GM12878 (cell line): Measurements from ENCODE around the gene LPCAT3. TPM values are rescaled to one million over a fixed set of nuclear protein-coding genes. Genes with fewer than 3 reads are reported as not detected.

Source experiments
- ATAC-seq: fragments of 200-7000 bp; cut with Tn5 transposase; 3 replicates; pipeline ENCODE4 v1.9.1; 2020; ENCODE audit warnings: mild to moderate bottlenecking, moderate library complexity
- BruUV-seq: library from RNA; stranded (reverse); fragments of 400-500 nt; replicated peaks from 2 replicates; lab custom pipeline; 2021; lab: Mats Ljungman, UMichigan
- CTCF ChIA-PET: fragments of 300-600 bp; sonication (Branson Sonifier 250); formaldehyde crosslinking; extraction: SDS; loops from one replicate; lab custom pipeline; 2021; ENCODE audit warnings: inconsistent platforms; lab: Yijun Ruan, JAX
- POLR2A ChIA-PET: fragments of 350-600 bp; formaldehyde crosslinking; extraction: SDS; loops from one replicate; lab custom pipeline; 2021; ENCODE audit warnings: inconsistent platforms; lab: Charles Lee
- RAD21 ChIA-PET: fragments of 300-600 bp; sonication (Branson Sonifier 250); formaldehyde crosslinking; loops from one replicate; lab custom pipeline; 2023; ENCODE audit warnings: antibody characterized with exemption; ENCODE audit not compliant: unreplicated experiment; lab: Charles Lee
- SMC1A ChIA-PET: fragments of 300-600 bp; sonication (Branson Sonifier 250); formaldehyde crosslinking; loops from one replicate; lab custom pipeline; 2023; ENCODE audit not compliant: unreplicated experiment, uncharacterized antibody; lab: Charles Lee
- DNase-seq: peaks from one replicate; pipeline ENCODE4 v3.0.0-alpha.2; 2011; ENCODE audit warnings: low read depth, low spot score
- FAIRE-seq: peaks from 3 replicates; lab custom pipeline; 2011; peaks lifted over from hg19 to GRCh38; lab: Jason Lieb, UNC
- H2AFZ ChIP-seq: 2 replicates; pipeline ENCODE4 v1.6.0; 2011; ENCODE audit warnings: low read depth, low read length, control low read depth; ENCODE audit not compliant: control insufficient read depth
- H3K27ac ChIP-seq: 2 replicates; pipeline ENCODE4 v1.5.1; 2011; ENCODE audit warnings: control low read depth; ENCODE audit not compliant: control insufficient read depth, insufficient read depth
- H3K27me3 ChIP-seq, 2 experiments: replicated peaks in 1 of 2; 2 replicates each; pipeline versions ENCODE4 v1.6.0 to v1.6.1; 2011; ENCODE audit warnings: low read length in 1 of 2; ENCODE audit not compliant: control insufficient read depth in 2 of 2, insufficient read depth in 2 of 2
- H3K36me3 ChIP-seq, 2 experiments: 2 replicates each; pipeline ENCODE4 v1.5.1; 2011; ENCODE audit warnings: low read length in 1 of 2; ENCODE audit not compliant: control insufficient read depth in 2 of 2, insufficient read depth in 2 of 2
- H3K4me1 ChIP-seq: 2 replicates; pipeline ENCODE4 v1.6.1; 2011; ENCODE audit warnings: mild to moderate bottlenecking, low read length, moderate library complexity, mixed read lengths; ENCODE audit not compliant: control insufficient read depth, insufficient read depth
- H3K4me2 ChIP-seq: 2 replicates; pipeline ENCODE4 v1.6.0; 2011; ENCODE audit warnings: control low read depth; ENCODE audit not compliant: control insufficient read depth, insufficient read depth
- H3K4me3 ChIP-seq: fragments of 200-600 bp; sonication (generic); 2 replicates; pipeline ENCODE4 v1.5.1; 2016
- H3K79me2 ChIP-seq: 2 replicates; pipeline ENCODE4 v1.6.0; 2011; ENCODE audit warnings: low read length; ENCODE audit not compliant: control insufficient read depth, insufficient read depth
- H3K9ac ChIP-seq: 2 replicates; pipeline ENCODE4 v1.8.0; 2011; ENCODE audit warnings: low read length, control low read depth, mixed read lengths; ENCODE audit not compliant: control insufficient read depth, insufficient read depth
- H3K9me3 ChIP-seq: replicated peaks from 3 replicates; pipeline ENCODE4 v1.5.1; 2011; ENCODE audit warnings: mild to moderate bottlenecking, low read length; ENCODE audit not compliant: control insufficient read depth, insufficient read depth
- H4K20me1 ChIP-seq: 2 replicates; pipeline ENCODE4 v1.6.0; 2011; ENCODE audit not compliant: control insufficient read depth, insufficient read depth
- BRCA1 ChIP-seq: IDR thresholded peaks from 2 replicates; pipeline ENCODE4 v1.6.1; 2011; ENCODE audit warnings: low read depth, low read length, improper control_type of control experiment
- EED ChIP-seq: sonication (generic); IDR thresholded peaks from 2 replicates; pipeline ENCODE4 v1.6.1; 2016; ENCODE audit warnings: antibody characterized with exemption, low read depth
- EGR1 ChIP-seq, 2 experiments: IDR thresholded peaks; 1 replicate in 1 of 2; 2 replicates in 1 of 2; pipeline ENCODE4 v1.6.1; 2011 to 2012; ENCODE audit warnings: low read depth in 2 of 2, low read length in 2 of 2, borderline replicate concordance in 1 of 2, mild to moderate bottlenecking in 1 of 2, moderate library complexity in 1 of 2
- EZH2 ChIP-seq: IDR thresholded peaks from 2 replicates; pipeline ENCODE4 v1.6.1; 2012; ENCODE audit warnings: low read depth, mild to moderate bottlenecking, control low read depth, inconsistent platforms, low read length, borderline replicate concordance; ENCODE audit not compliant: control insufficient read depth
- LARP7 ChIP-seq: fragments of 450-650 bp; IDR thresholded peaks from 2 replicates; pipeline ENCODE4 v1.6.1; 2017; ENCODE audit warnings: mild to moderate bottlenecking
- MEF2A ChIP-seq: IDR thresholded peaks from 2 replicates; pipeline ENCODE4 v1.6.1; 2011; ENCODE audit warnings: low read depth, mild to moderate bottlenecking, low read length, moderate library complexity; ENCODE audit not compliant: insufficient read depth
- NR2C1 ChIP-seq: fragments of 450-650 bp; IDR thresholded peaks from 2 replicates; pipeline ENCODE4 v1.6.1; 2017; ENCODE audit warnings: antibody characterized with exemption, mild to moderate bottlenecking, moderate library complexity
- NR2F1 ChIP-seq: fragments of 450-650 bp; conservative IDR thresholded peaks from 2 replicates; pipeline ENCODE4 v1.6.1; 2017; ENCODE audit warnings: mild to moderate bottlenecking
- POLR2AphosphoS2 ChIP-seq: IDR thresholded peaks from 2 replicates; pipeline ENCODE4 v1.6.1; 2011; ENCODE audit warnings: low read depth, mild to moderate bottlenecking, low read length, improper control_type of control experiment, moderate library complexity
- POLR2AphosphoS5 ChIP-seq: IDR thresholded peaks from 2 replicates; pipeline ENCODE4 v1.6.1; 2011; ENCODE audit warnings: mild to moderate bottlenecking, low read length, inconsistent platforms
- RUNX3 ChIP-seq: IDR thresholded peaks from 2 replicates; pipeline ENCODE4 v1.6.1; 2012; ENCODE audit warnings: low read length, inconsistent platforms
- TCF3 ChIP-seq: IDR thresholded peaks from 2 replicates; pipeline ENCODE4 v1.6.1; 2012; ENCODE audit warnings: low read depth, mild to moderate bottlenecking, low read length, borderline replicate concordance; ENCODE audit not compliant: insufficient read depth
- ZBED1 ChIP-seq: IDR thresholded peaks from 2 replicates; pipeline ENCODE4 v1.6.1; 2016; ENCODE audit warnings: borderline replicate concordance
- ZNF217 ChIP-seq: fragments of 450-650 bp; IDR thresholded peaks from 2 replicates; pipeline ENCODE4 v1.6.1; 2017; ENCODE audit warnings: antibody characterized with exemption, mild to moderate bottlenecking
- ZNF384 ChIP-seq: IDR thresholded peaks from 2 replicates; pipeline ENCODE4 v1.6.1; 2012; ENCODE audit warnings: low read depth, mild to moderate bottlenecking, low read length, improper control_type of control experiment, borderline replicate concordance
- ZSCAN29 ChIP-seq: fragments of 450-650 bp; IDR thresholded peaks from 2 replicates; pipeline ENCODE4 v1.6.1; 2017; ENCODE audit warnings: mild to moderate bottlenecking, moderate library complexity
- WGBS: methylation state at CpG from one replicate; pipeline ENCODE4 v1.1.6; 2016; ENCODE audit warnings: low lambda C conversion rate; ENCODE audit not compliant: insufficient replicate concordance, insufficient coverage; ENCODE audit errors: missing lambda C conversion rate; 5-methylcytosine and 5-hydroxymethylcytosine counted together
- in situ Hi-C: fragments of 300-500 bp; cut with MboI; formaldehyde crosslinking; loops from 9 replicates; pipeline ENCODE4 v1.14.3; 2018; ENCODE audit warnings: mixed read lengths
- intact Hi-C: fragments of 100-400 bp; cut with micrococcal nuclease; formaldehyde crosslinking; loops from one replicate; pipeline ENCODE4 v1.14.2; 2022; ENCODE audit not compliant: unreplicated experiment
- polyA plus RNA-seq, 11 experiments: library from polyadenylated mRNA; depleted of rRNA in 4 of 11; unstranded in 6 of 11; stranded (reverse) in 5 of 11; fragments of >200 nt; fragmentation: Nextera tagmentation in 4 of 11; fragmentation: Illumina TruSeq in 1 of 11; extraction: Ambion mirVana in 4 of 11; extraction: Trizol in 1 of 11; gene quantifications; 1 replicate in 1 of 11; 2 replicates in 10 of 11; pipeline versions ENCODE4 v1.2.1 to v1.2.3, GENCODE V29; 2011 to 2016; ENCODE audit warnings: inconsistent platforms in 2 of 11, missing spikeins in 2 of 11, low read depth in 1 of 11
- total RNA-seq, 4 experiments: library from RNA; depleted of rRNA in 3 of 4; stranded (reverse); fragments of >200 nt in 3 of 4; fragmentation: Illumina TruSeq in 1 of 4; extraction: Trizol in 1 of 4; gene quantifications; 2 replicates each; pipeline versions ENCODE4 v1.2.1 to v1.2.3, GENCODE V29; 2013 to 2021
- TF ChIP-seq, protein P1 (sequence below): IDR thresholded peaks from 2 replicates; pipeline ENCODE4 v1.6.1; 2011; ENCODE audit warnings: mild to moderate bottlenecking, low read depth, low read length, moderate library complexity; ENCODE audit not compliant: insufficient replicate concordance
- TF ChIP-seq, protein P2 (sequence below): IDR thresholded peaks from 2 replicates; pipeline ENCODE4 v1.6.1; 2011; ENCODE audit warnings: borderline replicate concordance, low read depth, mild to moderate bottlenecking, moderate library complexity, low read length; ENCODE audit not compliant: insufficient read depth, poor library complexity, severe bottlenecking
- TF ChIP-seq, protein P3 (sequence below): IDR thresholded peaks from 2 replicates; pipeline ENCODE4 v1.6.1; 2012; ENCODE audit warnings: low read depth, low read length, improper control_type of control experiment

LPCAT3 gene
- total and polyA plus RNA-seq, 10 of the 15 experiments (the other 5 are each of a cell fraction or from before 2014, with no cell fraction given), result 2.6 to 48.3 (median 23.0) TPM

DNA sequence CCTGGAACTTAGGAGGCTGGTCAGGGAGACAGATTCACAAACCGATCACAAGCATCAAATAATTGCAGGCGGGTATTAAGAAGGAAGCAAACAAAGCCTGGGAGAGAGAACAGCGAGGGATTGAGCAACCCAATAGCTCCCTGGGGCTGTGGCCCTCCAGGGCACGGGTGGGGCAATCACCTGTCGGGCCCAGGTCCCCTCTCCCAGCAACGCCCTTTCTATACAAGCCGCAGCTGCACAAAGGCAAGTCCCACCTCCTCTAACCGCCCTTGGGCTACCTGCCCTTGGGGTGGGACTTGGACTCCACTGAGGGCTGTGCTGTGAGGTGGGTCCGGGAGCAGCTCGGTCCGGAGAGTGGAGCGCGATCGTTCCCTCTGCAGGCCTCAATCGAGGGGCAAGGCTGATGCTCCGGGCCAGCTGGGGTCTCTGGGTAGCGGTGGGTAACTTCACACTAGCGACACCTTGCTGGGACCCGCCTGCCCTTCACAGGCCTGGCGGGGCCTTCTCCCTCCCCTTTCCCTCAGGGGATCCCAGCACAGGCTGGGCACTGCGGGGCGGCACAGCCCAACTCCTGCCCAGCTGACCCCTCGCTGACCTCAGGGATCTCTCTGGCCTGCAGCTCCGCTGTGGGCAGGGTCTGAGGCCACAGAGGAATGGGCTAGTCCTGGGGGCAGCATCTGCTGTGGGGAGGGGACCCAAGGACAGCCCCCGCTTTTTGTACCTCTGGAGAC is 55.8 kb downstream of the LPCAT3 start:
- Histone ChIP-seq H3K27me3 (no peaks in the 10 kb centered on the region), H2AFZ (no peak overlapping the region), H4K20me1 (no peaks in the 10 kb centered on the region), H3K9ac (peak overlapping the region; percentile 91), H3K4me3 (no peak overlapping the region), H3K4me1 (peaks cover 58% of the 10 kb centered on the region), H3K79me2 (peaks cover 42% of the 10 kb centered on the region), H3K36me3 (peaks cover 25 to 35% of the 10 kb centered on the region in 2 experiments), H3K27ac (peak overlapping the region; percentile 99), H3K4me2 (peak overlapping the region; percentile 99; the same call in 1 of the 2 replicates), H3K9me3 (no peaks in the 10 kb centered on the region)
- FAIRE-seq, result no peak
- ChIA-PET SMC1A (interaction anchor here (1.0 to 13.2 kb wide), 5 partner anchors 15 to 151 kb away, joined by 3 to 395 read pairs (median 4); partner anchors contain the start of genes C12orf57, PTPN6 and RNU7-1), POLR2A (interaction anchor here (1.2 to 13.5 kb wide), 2 partner anchors 18 to 36 kb away, joined by 4 to 524 read pairs; partner anchors contain the start of genes C12orf57, PTPN6 and RNU7-1), RAD21 (interaction anchor here (1.5 to 13.5 kb wide), 4 partner anchors 11 to 90 kb away, joined by 4 to 426 read pairs (median 14); partner anchors contain the start of genes C12orf57, PTPN6, RNU7-1 and SPSB2), CTCF (interaction anchor here (1.1 to 13.2 kb wide), 5 partner anchors 15 to 93 kb away, joined by 3 to 645 read pairs (median 6); partner anchors contain the start of genes C12orf57, PTPN6 and RNU7-1)
- 84% methylated on average over 25 of the region's 25 CpGs for WGBS
- no TSS peak for BruUV-seq
- in situ Hi-C loops (loop anchor here (5.0 to 25.0 kb wide), 2 partner anchors 150 to 1675 kb away; no protein-coding TSS in a partner anchor), intact Hi-C loops (loop anchor here (5.0 kb wide), 1 partner anchor 150 kb away; no protein-coding TSS in a partner anchor)
- TF ChIP-seq LARP7 (0 out of 2 replicates have a peak, but pooled peaks have one; percentile 18), ZNF217 (no peak), MEF2A (no peak), EGR1 (IDR thresholded peaks at IDR 0.05; ENCODE audit: borderline replicate concordance in 1 of 2, low read depth in 2 of 2, low read length in 2 of 2) (no peak), POLR2AphosphoS5 (peak; percentile 1; the same call in 1 of the 2 replicates), EED (peak; percentile 9; the same call in 1 of the 2 replicates), RUNX3 (no peak), POLR2AphosphoS2 (0 out of 2 replicates have a peak, but pooled peaks have one; percentile 26), TCF3 (0 out of 2 replicates have a peak, but pooled peaks have one; percentile 16), ZBED1 (no peak; the same call in 1 of the 2 replicates), ZSCAN29 (no peak), BRCA1 (no peak), ZNF384 (no peak), EZH2 (no peak), NR2F1 (peak; percentile 27; the same call in 1 of the 2 replicates), NR2C1 (no peak)
- TF ChIP-seq, protein P1, sequence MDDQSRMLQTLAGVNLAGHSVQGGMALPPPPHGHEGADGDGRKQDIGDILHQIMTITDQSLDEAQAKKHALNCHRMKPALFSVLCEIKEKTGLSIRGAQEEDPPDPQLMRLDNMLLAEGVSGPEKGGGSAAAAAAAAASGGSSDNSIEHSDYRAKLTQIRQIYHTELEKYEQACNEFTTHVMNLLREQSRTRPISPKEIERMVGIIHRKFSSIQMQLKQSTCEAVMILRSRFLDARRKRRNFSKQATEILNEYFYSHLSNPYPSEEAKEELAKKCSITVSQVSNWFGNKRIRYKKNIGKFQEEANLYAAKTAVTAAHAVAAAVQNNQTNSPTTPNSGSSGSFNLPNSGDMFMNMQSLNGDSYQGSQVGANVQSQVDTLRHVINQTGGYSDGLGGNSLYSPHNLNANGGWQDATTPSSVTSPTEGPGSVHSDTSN, result peak; percentile 35
- TF ChIP-seq, protein P2, sequence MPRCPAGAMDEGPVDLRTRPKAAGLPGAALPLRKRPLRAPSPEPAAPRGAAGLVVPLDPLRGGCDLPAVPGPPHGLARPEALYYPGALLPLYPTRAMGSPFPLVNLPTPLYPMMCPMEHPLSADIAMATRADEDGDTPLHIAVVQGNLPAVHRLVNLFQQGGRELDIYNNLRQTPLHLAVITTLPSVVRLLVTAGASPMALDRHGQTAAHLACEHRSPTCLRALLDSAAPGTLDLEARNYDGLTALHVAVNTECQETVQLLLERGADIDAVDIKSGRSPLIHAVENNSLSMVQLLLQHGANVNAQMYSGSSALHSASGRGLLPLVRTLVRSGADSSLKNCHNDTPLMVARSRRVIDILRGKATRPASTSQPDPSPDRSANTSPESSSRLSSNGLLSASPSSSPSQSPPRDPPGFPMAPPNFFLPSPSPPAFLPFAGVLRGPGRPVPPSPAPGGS, result peak; percentile 22
- TF ChIP-seq, protein P3, sequence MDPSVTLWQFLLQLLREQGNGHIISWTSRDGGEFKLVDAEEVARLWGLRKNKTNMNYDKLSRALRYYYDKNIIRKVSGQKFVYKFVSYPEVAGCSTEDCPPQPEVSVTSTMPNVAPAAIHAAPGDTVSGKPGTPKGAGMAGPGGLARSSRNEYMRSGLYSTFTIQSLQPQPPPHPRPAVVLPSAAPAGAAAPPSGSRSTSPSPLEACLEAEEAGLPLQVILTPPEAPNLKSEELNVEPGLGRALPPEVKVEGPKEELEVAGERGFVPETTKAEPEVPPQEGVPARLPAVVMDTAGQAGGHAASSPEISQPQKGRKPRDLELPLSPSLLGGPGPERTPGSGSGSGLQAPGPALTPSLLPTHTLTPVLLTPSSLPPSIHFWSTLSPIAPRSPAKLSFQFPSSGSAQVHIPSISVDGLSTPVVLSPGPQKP, result no peak
- no peak for ATAC-seq
- no peak for DNase-seq
